ENCODE results near the gene BPIFB6. TPM values are rescaled to one million over a fixed set of nuclear protein-coding genes. Genes with fewer than 3 reads are reported as not detected.

Gene BPIFB6
- total RNA-seq, 6 donors from 2014 or later: not detected

DNA sequence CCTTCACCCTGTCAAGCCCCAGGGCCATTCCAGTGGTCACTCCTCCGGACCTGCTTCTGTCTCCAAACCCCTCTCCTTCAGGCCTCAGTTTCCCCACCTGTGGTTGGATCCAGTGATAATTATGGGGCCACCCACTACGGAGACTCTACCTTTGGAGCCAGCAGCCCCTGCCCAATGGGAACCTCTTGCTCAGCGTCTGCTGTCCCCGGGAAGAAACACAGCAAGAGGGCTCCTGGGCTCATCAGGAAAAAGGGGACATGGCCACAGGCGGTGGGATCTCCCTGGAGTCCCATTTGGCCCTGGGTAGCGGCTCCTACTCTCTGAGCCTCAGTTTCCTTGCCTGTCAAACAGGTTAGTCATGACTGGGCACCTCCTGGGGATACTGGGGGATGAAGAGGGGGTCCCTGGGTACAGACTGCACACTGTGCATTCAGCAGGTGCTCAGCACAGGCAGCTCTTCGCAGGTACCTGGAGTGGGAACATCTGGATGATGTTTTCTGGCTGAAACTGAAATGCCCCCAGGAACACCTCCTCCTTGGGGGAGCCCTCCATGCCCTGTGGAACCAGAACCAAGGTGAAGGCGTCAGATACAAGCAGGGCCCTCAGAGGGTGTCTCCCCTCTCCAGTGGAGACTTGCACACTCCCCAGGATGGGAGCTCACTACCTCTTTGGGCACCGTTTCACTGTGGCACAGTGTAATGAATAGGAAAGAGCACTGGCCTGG is 46.7 kb upstream of the BPIFB6 start:
- H3K4me1 ChIP-seq: peaks cover 0 to 6% (median 0%) of the 10 kb centered on the region in 4 donors
- H3K4me3 ChIP-seq: no peak overlapping the region
- 72 to 88% methylated on average over 3 to 9 of the region's 9 CpGs for WGBS, 2 donors
- H3K9me3 ChIP-seq: no peaks in the 10 kb centered on the region
- H3K27me3 ChIP-seq: no peaks in the 10 kb centered on the region
- TF ChIP-seq POLR2AphosphoS5 (IDR thresholded peaks at IDR 0.05) (no peak), EP300 (IDR thresholded peaks at IDR 0.05) (no peak), POLR2A (IDR thresholded peaks at IDR 0.05) (no peak)
- TF ChIP-seq, protein P1, sequence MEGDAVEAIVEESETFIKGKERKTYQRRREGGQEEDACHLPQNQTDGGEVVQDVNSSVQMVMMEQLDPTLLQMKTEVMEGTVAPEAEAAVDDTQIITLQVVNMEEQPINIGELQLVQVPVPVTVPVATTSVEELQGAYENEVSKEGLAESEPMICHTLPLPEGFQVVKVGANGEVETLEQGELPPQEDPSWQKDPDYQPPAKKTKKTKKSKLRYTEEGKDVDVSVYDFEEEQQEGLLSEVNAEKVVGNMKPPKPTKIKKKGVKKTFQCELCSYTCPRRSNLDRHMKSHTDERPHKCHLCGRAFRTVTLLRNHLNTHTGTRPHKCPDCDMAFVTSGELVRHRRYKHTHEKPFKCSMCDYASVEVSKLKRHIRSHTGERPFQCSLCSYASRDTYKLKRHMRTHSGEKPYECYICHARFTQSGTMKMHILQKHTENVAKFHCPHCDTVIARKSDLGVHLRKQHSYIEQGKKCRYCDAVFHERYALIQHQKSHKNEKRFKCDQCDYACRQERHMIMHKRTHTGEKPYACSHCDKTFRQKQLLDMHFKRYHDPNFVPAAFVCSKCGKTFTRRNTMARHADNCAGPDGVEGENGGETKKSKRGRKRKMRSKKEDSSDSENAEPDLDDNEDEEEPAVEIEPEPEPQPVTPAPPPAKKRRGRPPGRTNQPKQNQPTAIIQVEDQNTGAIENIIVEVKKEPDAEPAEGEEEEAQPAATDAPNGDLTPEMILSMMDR (IDR thresholded peaks at IDR 0.05): no peak
- no peak overlapping the region for H3K27ac ChIP-seq
- H3K36me3 ChIP-seq: no peaks in the 10 kb centered on the region
- no peak for ATAC-seq (ENCODE audit: low FRiP score in 2 of 2)
- no peak for DNase-seq

- no peaks in the 10 kb centered on the region for H3K9me3 ChIP-seq
- TF ChIP-seq POLR2A (IDR thresholded peaks at IDR 0.05) (no peak), POLR2AphosphoS5 (IDR thresholded peaks at IDR 0.05) (no peak), EP300 (IDR thresholded peaks at IDR 0.05) (no peak)
- TF ChIP-seq, protein P1 (IDR thresholded peaks at IDR 0.05): no peak
- H3K36me3 ChIP-seq: no peaks in the 10 kb centered on the region
- H3K4me1 ChIP-seq: peaks cover 0 to 6% (median 0%) of the 10 kb centered on the region in 4 donors
- no peak for ATAC-seq (ENCODE audit: low FRiP score in 2 of 2)
- no peak overlapping the region for H3K4me3 ChIP-seq
- DNase-seq: no peak
- H3K27ac ChIP-seq: no peak overlapping the region
- no peaks in the 10 kb centered on the region for H3K27me3 ChIP-seq
- WGBS, 2 donors: 89 to 100% methylated on average over 1 to 6 of the region's 6 CpGs
These were observed 45.9 kb upstream of the BPIFB6 start for GRCh38 chr20:32985596-32985995.

DNA sequence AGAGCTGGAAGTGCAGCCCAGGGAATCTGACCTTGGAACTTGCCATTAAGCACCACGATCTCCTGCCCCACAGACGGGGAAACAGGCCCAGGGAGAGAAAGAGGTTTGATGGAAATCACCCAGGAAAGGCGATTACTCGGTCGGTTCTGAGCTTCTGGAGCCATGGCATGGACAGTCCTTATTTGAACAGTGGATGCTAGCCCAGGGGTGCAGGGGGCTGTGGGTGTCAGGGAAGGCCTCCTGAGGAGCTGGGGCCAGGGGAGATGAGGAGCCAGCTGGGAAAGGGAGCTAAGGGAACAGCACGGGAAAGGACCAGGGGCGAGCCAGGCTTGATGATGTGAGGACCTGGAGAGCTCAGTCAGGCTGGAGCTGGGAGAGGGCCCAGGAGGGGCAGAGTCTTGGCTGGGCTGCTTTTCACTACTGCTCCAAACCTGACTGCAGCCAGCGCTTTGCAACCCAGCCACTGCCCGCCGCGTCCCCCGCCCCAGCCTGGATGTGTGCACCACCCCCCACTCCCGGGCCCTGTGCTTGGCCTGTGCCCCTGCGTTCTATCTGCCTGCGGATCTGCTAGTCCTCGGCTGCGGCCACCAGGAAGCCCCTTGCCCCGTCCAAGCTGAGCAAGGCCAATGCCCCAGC is 45.0 kb upstream of the BPIFB6 start:
- H3K4me3 ChIP-seq: no peak overlapping the region
- H3K27me3 ChIP-seq: no peaks in the 10 kb centered on the region
- WGBS, 2 donors: 70 to 77% methylated on average over 18 of the region's 18 CpGs
- H3K4me1 ChIP-seq: peaks cover 0 to 6% (median 0%) of the 10 kb centered on the region in 4 donors
- DNase-seq: peak in 1 of 2 donors; percentile 78
- no peaks in the 10 kb centered on the region for H3K36me3 ChIP-seq
- no peaks in the 10 kb centered on the region for H3K9me3 ChIP-seq
- no peak overlapping the region for H3K27ac ChIP-seq
- ATAC-seq (ENCODE audit: low FRiP score in 2 of 2): no peak
- TF ChIP-seq POLR2AphosphoS5 (IDR thresholded peaks at IDR 0.05) (no peak), POLR2A (IDR thresholded peaks at IDR 0.05) (no peak), EP300 (IDR thresholded peaks at IDR 0.05) (no peak)
- TF ChIP-seq, protein P1 (IDR thresholded peaks at IDR 0.05): no peak

GRCh38 chr20:32987044-32987825 is 44.2 kb upstream of the BPIFB6 start:
- H3K4me3 ChIP-seq: no peak overlapping the region
- no peak overlapping the region for H3K27ac ChIP-seq
- no peaks in the 10 kb centered on the region for H3K27me3 ChIP-seq
- H3K36me3 ChIP-seq: no peaks in the 10 kb centered on the region
- no peak for DNase-seq
- no peak for ATAC-seq (ENCODE audit: low FRiP score in 2 of 2)
- H3K9me3 ChIP-seq: no peaks in the 10 kb centered on the region
- TF ChIP-seq EP300 (IDR thresholded peaks at IDR 0.05): no peak
- TF ChIP-seq, protein P1 (IDR thresholded peaks at IDR 0.05): no peak
- TF ChIP-seq POLR2AphosphoS5 (IDR thresholded peaks at IDR 0.05): no peak
- TF ChIP-seq POLR2A (IDR thresholded peaks at IDR 0.05): no peak
- WGBS, 2 donors: 87 to 92% methylated on average over 5 to 10 of the region's 11 CpGs
- peaks cover 0 to 6% (median 0%) of the 10 kb centered on the region in 4 donors for H3K4me1 ChIP-seq
